WTC11 (cell line): ENCODE results near the gene IDH3A.

ENCODE experiments used
- ATF6 ChIP-seq: sonication (generic); formaldehyde crosslinking; IDR thresholded peaks from 2 replicates; pipeline ENCODE4 v1.8.1; 2023; ENCODE audit warnings: mild to moderate bottlenecking, missing genetic modification reagents
- CREM ChIP-seq: sonication (generic); formaldehyde crosslinking; IDR thresholded peaks from 2 replicates; pipeline ENCODE4 v1.8.1; 2022; ENCODE audit warnings: mild to moderate bottlenecking, missing genetic modification reagents, moderate library complexity
- CTCF ChIP-seq: fragments of 200-600 bp; IDR thresholded peaks from 2 replicates; pipeline ENCODE4 v1.8.0; 2022; ENCODE audit warnings: antibody characterized with exemption
- E2F4 ChIP-seq: sonication (generic); formaldehyde crosslinking; IDR thresholded peaks from 2 replicates; pipeline ENCODE4 v1.8.1; 2022; ENCODE audit warnings: low read depth, mild to moderate bottlenecking, moderate library complexity, missing genetic modification reagents, borderline replicate concordance
- ETV6 ChIP-seq: sonication (generic); formaldehyde crosslinking; IDR thresholded peaks from 2 replicates; pipeline ENCODE4 v1.8.1; 2022; ENCODE audit warnings: mild to moderate bottlenecking, missing genetic modification reagents
- IRF1 ChIP-seq: sonication (generic); formaldehyde crosslinking; IDR thresholded peaks from 2 replicates; pipeline ENCODE4 v1.8.0; 2023; ENCODE audit warnings: missing genetic modification reagents
- TEAD1 ChIP-seq: sonication (generic); formaldehyde crosslinking; IDR thresholded peaks from 2 replicates; pipeline ENCODE4 v1.8.0; 2022; ENCODE audit warnings: mild to moderate bottlenecking, missing genetic modification reagents

GRCh38 chr15:78197632-78198031, 48.5 kb downstream of the IDH3A start:
- TF ChIP-seq CTCF (no peak), TEAD1 (CRISPR knock-in tag) (no peak), ETV6 (CRISPR knock-in tag) (no peak), E2F4 (CRISPR knock-in tag) (no peak), IRF1 (CRISPR knock-in tag) (no peak), ATF6 (no peak), CREM (CRISPR knock-in tag) (no peak)
